ENCODE results near the gene KCNJ2.

The KCNJ2 gene

GRCh38 chr17:70158180-70158579 is 11.2 kb upstream of the KCNJ2 start:
- H3K4me2 ChIP-seq = no peak overlapping the region
- H3K9ac ChIP-seq = no peak overlapping the region
- no peaks in the 10 kb centered on the region for H3K36me3 ChIP-seq (ENCODE audit: insufficient read depth)
- H2AFZ ChIP-seq (ENCODE audit: low read depth) = no peak overlapping the region
- H3K4me3 ChIP-seq (IDR thresholded peaks at IDR 0.05; ENCODE audit: insufficient read depth, low read depth, low read length) = no peak overlapping the region
- H3K27me3 ChIP-seq (ENCODE audit: insufficient read depth, low read depth) = no peaks in the 10 kb centered on the region
- TF ChIP-seq CTCF (conservative IDR thresholded peaks at IDR 0.05; ENCODE audit: low read depth, low read length) = no peak
- H3K4me1 ChIP-seq (ENCODE audit: low read depth, poor library complexity, severe bottlenecking) = no peaks in the 10 kb centered on the region
- no peaks in the 10 kb centered on the region for H3K79me2 ChIP-seq (ENCODE audit: insufficient read depth, low read depth)
- no peaks in the 10 kb centered on the region for H4K20me1 ChIP-seq (ENCODE audit: insufficient read depth)
- no peak overlapping the region for H3K27ac ChIP-seq

- no peak for TF ChIP-seq CTCF (conservative IDR thresholded peaks at IDR 0.05; ENCODE audit: low read depth, low read length)
- no peak overlapping the region for H2AFZ ChIP-seq (ENCODE audit: low read depth)
- no peak overlapping the region for H3K4me3 ChIP-seq (IDR thresholded peaks at IDR 0.05; ENCODE audit: insufficient read depth, low read depth, low read length)
- H3K79me2 ChIP-seq (ENCODE audit: insufficient read depth, low read depth) = no peaks in the 10 kb centered on the region
- H3K27ac ChIP-seq = no peak overlapping the region
- H3K36me3 ChIP-seq (ENCODE audit: insufficient read depth) = no peaks in the 10 kb centered on the region
- H3K4me2 ChIP-seq = no peak overlapping the region
- H3K9ac ChIP-seq = no peak overlapping the region
- H4K20me1 ChIP-seq (ENCODE audit: insufficient read depth) = no peaks in the 10 kb centered on the region
- H3K4me1 ChIP-seq (ENCODE audit: low read depth, poor library complexity, severe bottlenecking) = no peaks in the 10 kb centered on the region
- H3K27me3 ChIP-seq (ENCODE audit: insufficient read depth, low read depth) = no peaks in the 10 kb centered on the region
Observed at GRCh38 chr17:70158591-70158990, 10.7 kb upstream of the KCNJ2 start.

- Histone ChIP-seq H3K4me1 (ENCODE audit: low read depth, poor library complexity, severe bottlenecking) (no peaks in the 10 kb centered on the region), H3K79me2 (ENCODE audit: insufficient read depth, low read depth) (no peaks in the 10 kb centered on the region)
- TF ChIP-seq CTCF (conservative IDR thresholded peaks at IDR 0.05; ENCODE audit: low read depth, low read length) = no peak
Observed at GRCh38 chr17:70159980-70160379, 9.4 kb upstream of the KCNJ2 start.

DNA sequence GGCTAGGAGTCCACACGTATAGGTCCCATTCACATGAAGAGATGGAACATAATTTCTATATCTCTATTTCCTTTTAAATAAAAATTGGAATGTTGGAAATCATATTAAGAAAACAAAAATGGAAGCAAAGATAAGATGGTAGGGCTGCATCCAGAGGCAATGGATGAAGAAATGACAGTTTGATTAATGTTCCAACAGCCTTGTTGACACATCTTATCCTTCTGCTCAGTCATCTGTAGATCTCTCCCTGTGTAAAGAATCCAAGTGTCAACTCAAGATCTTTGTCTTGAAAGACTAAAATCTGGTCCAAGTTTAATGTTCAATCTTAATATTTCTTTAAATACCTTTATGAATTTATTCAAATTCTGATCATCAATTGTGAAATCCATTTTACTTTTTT is 7.8 kb upstream of the KCNJ2 start:
- Histone ChIP-seq H3K79me2 (ENCODE audit: insufficient read depth, low read depth) (no peaks in the 10 kb centered on the region), H3K27me3 (ENCODE audit: insufficient read depth, low read depth) (no peaks in the 10 kb centered on the region), H2AFZ (ENCODE audit: low read depth) (no peak overlapping the region), H3K4me1 (ENCODE audit: low read depth, poor library complexity, severe bottlenecking) (no peaks in the 10 kb centered on the region), H4K20me1 (ENCODE audit: insufficient read depth) (no peaks in the 10 kb centered on the region), H3K4me3 (IDR thresholded peaks at IDR 0.05; ENCODE audit: insufficient read depth, low read depth, low read length) (no peak overlapping the region), H3K36me3 (ENCODE audit: insufficient read depth) (no peaks in the 10 kb centered on the region), H3K4me2 (no peak overlapping the region), H3K9ac (no peak overlapping the region), H3K27ac (no peak overlapping the region)
- no peak for TF ChIP-seq CTCF (conservative IDR thresholded peaks at IDR 0.05; ENCODE audit: low read depth, low read length)

More at GRCh38 chr17:70159980-70160379, 9.4 kb upstream of the KCNJ2 start:
- no peak overlapping the region for H3K4me2 ChIP-seq
- no peaks in the 10 kb centered on the region for H3K27me3 ChIP-seq (ENCODE audit: insufficient read depth, low read depth)
- H3K4me3 ChIP-seq (IDR thresholded peaks at IDR 0.05; ENCODE audit: insufficient read depth, low read depth, low read length) = no peak overlapping the region
- no peak overlapping the region for H3K9ac ChIP-seq
- H3K27ac ChIP-seq = no peak overlapping the region
- no peak overlapping the region for H2AFZ ChIP-seq (ENCODE audit: low read depth)
- H4K20me1 ChIP-seq (ENCODE audit: insufficient read depth) = no peaks in the 10 kb centered on the region
- H3K36me3 ChIP-seq (ENCODE audit: insufficient read depth) = no peaks in the 10 kb centered on the region

All from KMS-11 (cell line).